ENCODE measurements around the gene METTL14.

The METTL14 gene

DNA sequence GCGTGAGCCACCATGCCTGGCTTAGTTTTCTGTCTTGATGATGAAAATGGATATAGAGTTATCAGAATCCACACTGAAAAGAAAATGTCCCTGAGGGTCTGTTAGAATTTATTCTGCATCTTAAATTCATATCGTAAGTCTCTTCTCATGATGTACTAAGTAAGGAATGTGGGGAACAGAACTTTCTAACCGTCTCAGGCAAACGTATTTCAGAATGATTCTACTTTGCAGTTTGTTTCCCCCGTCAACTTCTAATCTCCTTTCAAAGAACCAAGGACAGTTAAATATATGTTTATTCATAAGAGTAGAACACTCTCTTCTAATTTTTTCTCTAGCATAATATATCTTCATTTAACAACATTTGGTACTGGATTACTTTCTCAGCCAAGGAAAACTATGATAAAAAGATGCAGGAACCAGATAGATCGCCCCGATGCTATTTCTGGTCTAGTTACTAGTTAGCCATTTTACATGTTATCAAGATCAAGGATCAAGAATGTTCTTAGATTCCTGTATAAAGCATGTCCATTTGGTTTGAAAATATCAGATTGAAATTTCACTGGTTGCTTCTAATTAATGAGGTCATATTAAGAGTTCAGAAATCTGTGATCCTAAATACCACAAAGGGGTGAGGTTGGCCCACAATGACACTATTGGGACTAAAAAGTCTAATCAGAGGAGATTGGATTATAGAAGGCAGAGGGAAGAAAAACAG, 49.5 kb downstream of the METTL14 start:
- DNase-seq (ENCODE audit: low read depth), result no peak

DNA sequence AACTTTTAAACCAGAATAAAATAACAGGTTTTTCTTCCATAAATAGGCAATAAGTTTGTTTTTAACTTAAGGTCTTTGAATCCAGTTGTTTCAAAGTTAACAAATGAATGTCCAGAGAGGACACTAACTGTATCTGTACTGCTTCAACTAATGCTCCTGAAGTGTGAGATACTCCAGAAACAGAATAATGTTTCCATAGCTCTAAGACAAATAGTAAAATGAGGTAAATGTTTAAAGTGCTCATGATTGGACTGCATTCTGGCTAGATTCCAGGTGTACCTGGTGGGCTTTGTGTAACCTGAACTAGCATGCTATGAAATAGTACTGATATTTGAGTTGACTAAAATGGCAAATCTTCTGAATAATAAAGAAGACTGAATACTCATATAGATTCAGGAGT, 51.7 kb downstream of the METTL14 start:
- DNase-seq (ENCODE audit: low read depth), result no peak

DNA sequence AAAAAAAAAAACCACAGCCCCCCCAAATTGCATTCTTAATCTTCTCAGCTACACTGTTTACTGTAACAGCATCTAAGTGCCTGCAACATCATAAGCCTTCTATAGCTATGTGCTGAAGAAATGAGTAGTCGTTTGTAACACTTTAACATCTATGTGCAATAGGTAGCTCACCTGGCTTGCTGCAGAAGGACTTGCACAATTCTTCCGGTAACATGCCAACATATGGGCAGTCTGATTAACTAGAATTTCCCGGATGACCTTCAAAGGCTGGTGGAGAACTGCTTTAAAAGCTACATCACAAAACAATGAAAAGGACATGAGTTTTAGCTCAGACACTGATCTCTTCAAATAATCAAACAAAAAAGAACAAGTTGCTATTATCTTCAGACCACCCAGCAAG, 52.9 kb downstream of the METTL14 start:
- no peak for DNase-seq (ENCODE audit: low read depth)

DNA sequence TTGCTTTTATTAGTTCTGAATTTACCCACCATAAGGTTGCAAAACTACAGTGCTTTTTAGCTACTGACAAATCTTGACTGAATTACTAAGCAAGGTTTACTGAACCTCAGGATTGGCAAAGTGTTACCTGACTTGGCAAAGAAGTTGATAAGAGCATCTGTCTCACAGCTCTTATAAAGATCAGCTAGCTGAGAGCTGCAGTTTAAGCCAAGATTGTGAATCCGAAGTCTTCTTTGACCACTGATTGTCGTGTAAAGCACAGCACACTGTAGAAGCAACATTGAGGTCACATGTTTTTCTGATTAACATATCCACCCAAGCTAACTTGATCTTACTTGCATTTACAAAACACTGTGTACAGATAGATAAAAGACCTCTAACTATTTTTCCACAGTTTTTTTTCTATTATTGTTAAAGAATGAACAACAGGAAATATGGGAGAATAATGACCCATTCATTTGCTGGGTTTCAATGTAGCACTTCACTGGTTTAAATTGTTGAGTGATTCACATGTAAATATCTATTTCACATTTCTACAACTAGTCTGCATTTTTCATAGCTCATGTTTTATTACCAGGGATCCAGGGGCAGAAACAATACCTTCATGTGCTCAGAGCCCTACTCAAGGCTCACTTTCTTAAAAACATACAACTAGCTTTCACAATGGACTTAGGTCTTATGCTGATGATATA, 54.0 kb downstream of the METTL14 start:
- DNase-seq (ENCODE audit: low read depth), result no peak

DNA sequence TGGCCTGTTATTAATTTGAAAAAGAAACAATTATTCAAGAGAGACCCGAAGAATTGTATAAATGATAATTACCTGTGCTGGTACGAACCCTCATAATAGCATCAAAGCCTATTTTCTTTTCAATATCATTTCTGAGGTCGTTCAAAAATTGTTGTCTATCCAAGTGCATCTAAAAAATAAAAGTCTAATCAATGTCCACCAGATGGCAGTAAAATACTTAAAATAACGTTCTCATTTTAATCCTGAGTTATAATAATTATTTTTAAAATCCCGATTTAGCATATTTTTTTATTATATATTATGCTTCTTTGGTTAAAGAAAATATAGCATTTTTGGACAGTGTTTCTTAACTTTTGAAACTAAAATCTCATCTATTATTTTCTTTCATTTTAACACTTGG, 55.7 kb downstream of the METTL14 start:
- no peak for DNase-seq (ENCODE audit: low read depth)

DNA sequence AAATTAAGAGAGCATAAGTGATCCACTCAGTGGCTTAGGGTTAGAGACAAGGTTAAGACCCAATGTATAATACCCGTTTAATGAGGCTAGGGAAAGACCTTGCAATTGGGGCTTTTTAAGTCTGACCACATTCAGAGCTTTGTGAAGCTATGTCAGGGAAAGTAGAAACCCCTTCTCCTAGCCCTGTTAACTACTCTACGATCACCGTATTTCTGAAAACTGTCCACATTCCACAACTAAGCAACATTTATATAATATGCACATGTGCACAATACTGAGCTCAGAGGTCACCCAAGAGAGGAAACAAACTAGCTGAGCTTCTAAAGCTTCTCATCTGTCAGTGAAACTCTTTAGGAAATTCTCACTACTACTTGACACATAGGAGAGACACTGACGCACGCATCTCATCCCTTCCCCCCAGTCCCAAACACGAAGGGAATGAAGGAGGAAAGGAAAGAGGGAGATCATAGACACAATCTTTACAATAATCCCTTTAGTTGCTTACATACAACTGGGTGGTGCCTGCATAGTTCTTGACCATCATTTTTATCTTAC, 56.2 kb downstream of the METTL14 start:
- DNase-seq (ENCODE audit: low read depth), result no peak

DNA sequence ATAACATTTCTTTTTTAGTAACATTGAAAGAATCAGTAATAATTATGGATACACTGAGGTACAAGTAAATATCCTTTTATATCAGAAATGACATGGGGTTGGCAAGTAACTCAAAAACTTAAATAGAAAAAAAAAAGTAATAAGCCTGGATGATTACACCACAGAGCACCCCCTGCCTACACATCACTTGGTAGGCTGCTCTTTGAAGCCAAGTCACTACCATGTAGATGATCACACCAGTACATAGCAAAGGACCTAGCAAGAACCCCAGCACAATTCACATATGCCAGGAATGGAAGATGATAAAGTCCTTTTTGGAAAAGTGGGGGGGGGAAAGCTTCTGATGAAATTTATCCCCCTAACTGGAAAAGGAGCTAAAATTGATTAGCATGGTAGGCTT, 56.9 kb downstream of the METTL14 start:
- no peak for DNase-seq (ENCODE audit: low read depth)

DNA sequence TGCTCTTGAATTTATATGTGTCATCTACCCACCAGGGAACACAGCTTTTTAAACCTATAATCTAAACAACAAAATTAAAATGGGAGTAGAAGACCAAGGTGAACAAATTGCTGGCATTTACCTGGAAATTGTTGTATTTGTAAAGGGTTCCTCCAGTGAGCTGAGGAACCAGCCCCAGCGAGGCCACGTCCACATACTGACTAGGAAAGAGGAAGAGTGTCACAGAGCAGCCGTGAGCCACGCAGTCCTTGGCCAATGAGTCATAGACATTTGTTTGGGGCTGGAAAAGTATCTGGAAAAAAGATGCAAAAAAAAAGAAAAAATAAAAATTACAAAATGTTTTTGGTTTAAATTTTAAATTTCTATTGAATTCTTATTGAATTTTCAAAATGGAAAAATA, 58.7 kb downstream of the METTL14 start:
- DNase-seq (ENCODE audit: low read depth), result no peak

DNA sequence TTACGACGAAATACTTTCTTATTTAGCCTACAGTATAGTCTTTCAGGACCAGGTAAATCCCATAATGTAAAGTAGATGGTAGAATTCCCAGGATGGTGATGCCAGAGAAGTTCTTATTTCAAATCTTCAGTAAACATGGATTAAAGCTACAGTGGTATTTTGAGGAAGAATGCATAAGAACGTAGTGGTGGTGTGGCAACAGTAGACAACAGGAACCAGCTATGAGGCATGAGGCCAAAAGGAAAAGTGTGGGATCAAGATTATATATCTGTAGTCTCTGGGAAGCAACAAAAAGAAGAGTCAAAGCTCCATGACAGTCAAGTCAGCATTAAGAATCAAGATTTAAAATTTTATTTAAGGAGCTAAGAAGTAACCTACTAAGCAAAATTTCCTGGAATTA, 60.2 kb downstream of the METTL14 start:
- DNase-seq (ENCODE audit: low read depth), result no peak

DNA sequence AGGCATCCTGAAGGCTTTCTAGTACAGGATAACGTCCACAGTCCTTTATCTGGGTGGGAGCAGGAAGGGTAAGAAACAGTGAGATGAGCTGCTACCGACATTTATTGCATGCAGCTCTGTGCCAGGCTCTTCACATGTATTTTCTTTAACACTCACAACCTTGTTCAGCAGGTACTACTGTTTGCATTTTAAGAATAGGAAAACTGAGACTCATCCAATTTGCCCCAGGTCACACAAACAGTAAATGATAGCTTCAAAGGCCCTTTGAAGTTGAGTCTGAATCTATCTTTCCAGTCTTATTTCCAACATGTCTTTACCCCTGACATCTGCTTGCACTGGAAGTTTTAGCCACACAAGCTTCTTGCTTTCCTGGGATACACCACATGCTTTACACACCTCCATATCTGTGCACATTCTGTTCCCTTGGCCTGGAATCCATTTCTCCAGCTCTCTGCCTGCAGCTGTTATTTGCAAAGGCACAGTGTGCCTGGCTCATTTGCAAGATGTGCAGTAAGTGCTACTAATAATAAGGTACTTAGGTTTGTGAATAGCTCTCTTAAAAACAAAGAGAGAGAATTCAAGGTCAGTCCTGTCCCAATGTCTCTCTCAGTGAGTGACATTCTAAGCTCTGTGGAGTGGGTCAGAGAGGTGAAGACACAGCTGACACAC, 61.2 kb downstream of the METTL14 start:
- no peak for DNase-seq (ENCODE audit: low read depth)

DNA sequence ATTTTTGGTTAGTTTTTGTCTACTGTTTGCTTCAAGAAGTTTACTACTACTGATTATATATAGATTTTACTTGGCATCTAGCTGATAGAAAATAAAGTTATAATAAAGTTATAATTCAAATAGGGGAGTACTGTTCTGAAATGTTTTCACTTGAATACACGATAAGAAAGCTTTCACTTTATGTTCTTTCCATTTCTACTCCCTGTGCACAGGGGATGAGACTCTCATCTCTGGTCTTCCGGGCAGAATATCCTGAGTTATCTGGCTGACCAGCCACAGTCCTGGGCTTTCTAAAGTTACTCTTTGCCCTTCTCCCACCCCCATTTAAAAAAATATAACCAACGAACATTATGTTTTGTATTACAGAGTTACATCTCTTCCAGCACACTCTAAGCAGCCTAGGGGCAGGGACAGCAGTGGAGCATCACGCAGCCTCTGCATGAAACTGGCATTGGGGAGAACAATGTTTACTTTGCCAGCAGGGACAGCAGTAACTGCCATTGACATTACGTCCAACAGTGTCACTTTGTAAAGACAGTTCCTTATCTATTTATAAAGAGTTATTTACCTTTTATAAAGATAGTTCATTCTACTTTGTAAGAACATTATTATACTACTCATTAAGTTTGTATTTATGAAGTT, 64.3 kb downstream of the METTL14 start:
- DNase-seq (ENCODE audit: low read depth), result no peak

DNA sequence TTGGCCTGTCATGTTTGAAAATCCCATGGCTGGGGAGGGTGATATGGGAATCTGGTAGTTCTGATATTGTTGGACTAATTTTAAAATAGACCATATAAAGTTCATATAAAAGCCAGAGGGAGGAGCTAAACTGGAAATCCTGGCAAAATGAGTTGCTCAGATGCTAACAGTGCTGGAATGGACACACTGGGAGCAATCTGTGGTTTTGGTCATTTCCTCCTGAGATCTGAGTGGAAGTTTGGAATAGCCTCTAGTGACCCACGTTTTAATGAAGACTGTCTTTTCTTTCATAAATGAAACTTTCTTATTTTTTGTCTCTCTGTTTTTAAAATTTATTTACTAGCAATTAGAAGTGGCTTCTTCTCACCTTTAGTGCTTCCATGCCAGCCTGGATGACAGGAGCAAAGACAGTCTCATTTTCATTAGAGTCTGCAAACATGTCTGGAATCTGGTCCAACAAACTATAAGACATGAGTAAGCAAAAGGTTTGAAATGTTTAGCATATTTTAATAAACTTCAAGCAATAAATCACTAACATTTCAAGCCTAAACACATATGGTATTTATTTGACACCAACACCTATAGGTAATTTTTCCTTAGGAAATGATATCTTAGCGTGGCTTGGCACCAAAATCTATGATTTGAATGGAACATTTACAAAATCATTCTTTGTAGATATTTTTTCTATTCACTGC, 66.6 kb downstream of the METTL14 start:
- DNase-seq (ENCODE audit: low read depth), result no peak

DNA sequence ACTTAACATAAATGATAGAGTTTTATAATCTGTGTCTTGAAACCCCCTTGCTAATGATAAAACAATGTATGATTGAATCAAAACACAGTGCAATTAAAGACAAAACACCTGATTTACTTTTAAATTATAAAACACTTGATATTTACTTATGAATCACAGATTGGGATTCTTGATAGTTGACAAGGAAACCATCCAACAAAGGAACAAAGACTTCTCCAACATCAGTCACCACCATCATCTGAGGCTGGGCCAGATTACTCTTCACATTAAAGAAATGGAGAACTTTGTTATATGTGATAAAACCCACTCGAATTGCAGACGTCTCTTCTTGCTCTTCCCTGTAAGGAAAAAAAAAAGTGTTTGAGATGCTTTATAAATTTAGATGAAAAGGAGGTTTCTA, 67.4 kb downstream of the METTL14 start:
- no peak for DNase-seq (ENCODE audit: low read depth)

DNA sequence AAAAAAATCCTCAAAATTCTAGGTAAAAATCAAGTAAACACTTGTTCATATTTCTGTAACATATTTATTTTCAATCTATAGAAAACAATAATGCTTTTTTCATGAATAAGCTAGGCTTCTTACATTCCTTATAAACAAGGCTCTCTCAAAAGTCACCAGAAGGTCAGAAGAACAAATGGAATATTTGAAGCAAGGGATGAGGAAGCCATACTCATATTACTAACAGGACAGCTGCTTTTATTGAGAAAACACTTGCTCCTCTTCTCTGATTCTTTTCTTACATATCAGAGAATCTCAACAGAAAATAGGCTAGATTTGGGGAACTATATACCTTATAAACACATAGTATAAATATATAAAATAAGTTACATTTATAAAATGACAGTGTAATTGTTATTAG, 67.9 kb downstream of the METTL14 start:
- DNase-seq (ENCODE audit: low read depth), result no peak

DNA sequence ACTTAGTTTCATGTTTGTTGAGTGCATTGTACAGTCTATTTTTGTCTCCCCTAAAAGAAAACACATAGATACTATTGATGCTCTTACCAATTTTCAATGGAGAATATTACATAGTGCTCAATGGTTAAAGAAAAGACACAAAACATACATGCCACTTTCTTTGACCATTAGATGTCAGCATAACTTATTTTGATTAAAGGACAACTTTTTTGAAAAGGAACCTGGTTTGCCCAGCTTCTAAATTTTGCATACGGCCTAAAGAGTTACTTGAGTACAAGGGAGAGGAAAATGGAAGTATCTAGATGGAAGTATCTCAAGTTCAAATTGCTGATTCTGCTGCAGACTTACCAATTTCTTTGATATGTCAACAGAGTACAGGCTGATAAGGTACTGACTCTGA, 68.5 kb downstream of the METTL14 start:
- no peak for DNase-seq (ENCODE audit: low read depth)

DNA sequence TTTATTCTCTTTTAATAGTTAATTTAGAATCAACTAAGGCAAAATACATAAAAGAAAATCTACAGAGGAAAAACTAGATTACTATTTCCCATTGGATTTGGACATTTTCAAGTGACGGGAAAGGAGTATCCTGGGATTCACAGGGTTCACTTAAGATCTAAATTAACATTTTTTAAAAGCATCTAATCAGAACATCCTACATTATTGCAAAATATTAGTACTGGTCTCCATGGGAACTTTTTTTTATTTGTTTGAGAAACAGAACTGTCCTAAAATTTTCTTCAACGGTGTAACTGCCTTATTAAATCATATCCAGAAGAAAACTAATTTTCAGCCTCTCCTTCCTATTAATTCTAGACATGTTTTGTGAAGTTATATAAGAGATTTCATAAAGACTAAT, 69.7 kb downstream of the METTL14 start:
- DNase-seq (ENCODE audit: low read depth), result no peak

DNA sequence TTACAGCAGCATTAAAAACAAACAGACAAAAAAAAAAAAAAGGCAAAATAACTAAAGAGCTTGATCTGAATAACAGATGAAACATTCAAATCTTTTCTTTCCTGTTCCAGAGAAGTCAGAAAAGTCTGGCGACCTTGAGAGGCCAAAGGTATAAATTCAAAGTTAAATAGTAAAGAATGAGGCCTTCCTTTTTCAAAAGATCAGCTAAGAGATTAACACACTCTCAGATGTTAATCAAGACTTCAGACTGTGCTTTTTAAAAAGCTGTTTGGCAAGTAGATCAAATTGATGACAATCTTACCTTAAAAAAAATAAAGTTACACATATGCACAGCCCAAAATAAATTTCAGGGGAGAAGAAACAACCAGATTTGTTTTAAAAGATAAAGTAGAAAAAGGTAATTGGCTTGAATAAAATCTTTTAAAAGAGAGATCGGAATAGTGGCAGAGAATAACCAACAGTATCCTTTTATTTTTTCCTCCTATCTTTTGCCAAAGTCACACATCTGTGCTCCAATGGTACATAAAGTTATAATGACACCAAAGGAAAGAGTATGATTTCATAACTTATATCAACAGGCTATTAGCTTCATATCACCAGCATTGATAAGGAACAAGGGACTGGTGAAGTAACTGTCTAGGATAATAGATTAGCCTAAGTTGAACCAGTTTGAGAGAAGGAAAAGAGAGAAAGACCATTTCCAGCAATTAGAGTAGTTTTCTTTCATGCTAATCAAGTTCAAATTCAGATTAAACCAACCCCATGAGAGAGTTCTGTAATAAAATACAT, 70.4 kb downstream of the METTL14 start:
- no peak for DNase-seq (ENCODE audit: low read depth)

DNA sequence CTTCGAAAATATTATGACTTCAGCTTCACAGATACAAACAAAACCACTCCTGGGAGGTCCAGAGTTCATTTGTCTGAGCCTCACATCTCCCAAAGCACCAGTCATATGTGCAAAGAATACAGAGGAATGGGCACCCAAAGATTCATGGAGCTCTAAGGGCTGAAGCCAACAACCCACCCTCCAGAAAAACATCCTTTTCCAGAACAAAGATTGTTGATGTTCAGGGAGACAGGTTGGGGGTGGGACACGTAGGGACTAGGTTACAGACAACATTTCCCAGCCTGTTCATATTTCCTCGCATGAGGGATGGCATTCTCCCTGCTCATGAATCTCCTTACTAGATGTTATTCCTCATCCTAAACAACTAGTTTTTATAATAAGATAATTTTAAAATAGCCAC, 71.2 kb downstream of the METTL14 start:
- DNase-seq (ENCODE audit: low read depth), result no peak

DNA sequence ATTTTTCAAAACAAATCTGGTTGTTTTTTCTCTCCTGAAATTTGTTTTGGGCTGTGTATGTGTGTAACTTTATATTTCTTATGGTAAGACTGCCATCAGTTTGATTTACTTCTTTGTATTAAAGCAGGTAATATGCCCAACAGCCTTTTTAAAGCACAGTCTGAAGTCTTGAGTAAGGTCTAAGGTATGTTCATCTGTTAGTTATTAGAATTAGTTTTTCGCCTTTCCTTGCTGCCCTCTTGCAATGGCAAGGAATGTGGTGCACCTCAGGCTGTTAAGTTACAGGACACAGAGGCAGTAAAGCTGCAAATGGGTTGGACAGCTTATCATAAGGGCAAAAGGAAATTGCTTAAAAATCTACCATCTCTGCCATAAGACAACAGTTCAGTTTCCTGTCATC, 71.8 kb downstream of the METTL14 start:
- no peak for DNase-seq (ENCODE audit: low read depth)

DNA sequence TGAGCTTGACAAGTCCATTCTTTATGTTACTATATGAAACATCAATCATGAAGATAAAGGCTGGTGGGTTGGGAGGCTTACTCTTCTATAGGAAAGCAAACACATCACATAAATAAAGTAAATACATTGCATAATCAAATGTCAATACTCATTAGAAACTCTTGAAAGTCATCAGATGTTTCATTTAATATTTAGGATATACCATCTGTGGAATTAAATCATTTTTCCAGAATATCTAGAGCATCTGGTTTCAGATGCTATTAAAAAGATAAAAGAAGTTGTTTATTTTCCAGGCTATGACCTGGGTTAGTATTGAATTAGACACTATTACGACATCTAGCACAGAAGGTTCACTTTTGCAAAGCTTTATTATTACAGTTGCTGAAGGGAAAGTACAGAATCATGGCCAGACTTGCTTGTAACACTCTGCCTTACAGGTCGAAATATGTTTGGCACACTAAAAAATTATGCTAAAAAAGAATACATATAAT, 72.6 kb downstream of the METTL14 start:
- no peak for DNase-seq (ENCODE audit: low read depth)

DNA sequence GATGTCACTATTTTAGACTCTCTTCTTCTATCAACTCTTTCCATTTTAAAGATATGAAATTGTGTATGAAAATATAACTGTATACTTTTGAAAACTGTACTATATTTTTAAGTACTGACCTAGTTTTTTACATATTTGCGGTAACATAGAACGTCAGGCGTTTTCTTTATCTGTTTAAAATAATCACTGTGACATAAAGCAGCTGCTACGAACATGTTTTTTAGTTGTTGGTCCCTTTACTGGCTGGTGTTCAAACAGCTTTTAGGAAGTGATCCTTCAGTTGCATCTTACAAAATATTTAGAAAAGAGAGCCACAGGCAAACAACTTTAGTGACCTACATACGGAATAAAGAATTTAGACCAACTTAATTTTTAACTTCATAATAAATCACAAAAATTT, 73.1 kb downstream of the METTL14 start:
- no peak for DNase-seq (ENCODE audit: low read depth)
